MCF 10A (cell line): ENCODE measurements around the gene PPM1L. TPM values are rescaled to one million over a fixed set of nuclear protein-coding genes. Genes with fewer than 3 reads are reported as not detected.
"Not testable (repeated sequence)": the region's sequence is repeated elsewhere in the genome, so short reads cannot be mapped to it uniquely, and the experiment has no call there.

Experiments
- BruUV-seq: library from RNA; stranded (reverse); fragments of 400-500 nt; replicated peaks from 2 replicates; lab custom pipeline; 2021; lab: Mats Ljungman, UMichigan
- CTCF ChIA-PET: fragments of 300-600 bp; sonication (Branson Sonifier 250); formaldehyde crosslinking; extraction: SDS; loops from one replicate; lab custom pipeline; 2021; ENCODE audit warnings: antibody characterized with exemption, inconsistent platforms; lab: Yijun Ruan, JAX
- POLR2A ChIA-PET: fragments of 300-600, 350-650 bp; sonication (Branson Sonifier 250); formaldehyde crosslinking; extraction: SDS; loops from one replicate; lab custom pipeline; 2020; ENCODE audit warnings: antibody characterized with exemption, inconsistent platforms; lab: Yijun Ruan, JAX
- DNase-seq: peaks from one replicate; pipeline ENCODE4 v3.0.0-alpha.2; 2018; ENCODE audit not compliant: unreplicated experiment
- H3K27ac Mint-ChIP-seq: one replicate; pipeline ENCODE4 v1.8.0; 2022; ENCODE audit warnings: mild to moderate bottlenecking, low read depth, mixed read lengths; ENCODE audit not compliant: unreplicated experiment
- H3K27me3 Mint-ChIP-seq: one replicate; pipeline ENCODE4 v1.8.0; 2022; ENCODE audit warnings: mixed read lengths; ENCODE audit not compliant: insufficient read depth, unreplicated experiment
- H3K36me3 Mint-ChIP-seq: one replicate; pipeline ENCODE4 v1.8.0; 2022; ENCODE audit warnings: mild to moderate bottlenecking, moderate library complexity, mixed read lengths; ENCODE audit not compliant: insufficient read depth, unreplicated experiment
- H3K4me1 Mint-ChIP-seq: one replicate; pipeline ENCODE4 v1.8.0; 2022; ENCODE audit warnings: mixed read lengths; ENCODE audit not compliant: insufficient read depth, unreplicated experiment
- H3K4me3 Mint-ChIP-seq: one replicate; pipeline ENCODE4 v1.8.0; 2022; ENCODE audit warnings: mild to moderate bottlenecking, moderate library complexity, mixed read lengths; ENCODE audit not compliant: unreplicated experiment
- H3K9me3 Mint-ChIP-seq: one replicate; pipeline ENCODE4 v1.8.0; 2022; ENCODE audit warnings: mixed read lengths; ENCODE audit not compliant: unreplicated experiment
- intact Hi-C: fragments of 100-400 bp; cut with micrococcal nuclease; formaldehyde crosslinking; loops from 2 replicates; pipeline ENCODE4 v1.14.1; 2022
- total RNA-seq: library from RNA; stranded (reverse); gene quantifications from 2 replicates; pipeline ENCODE4 v1.2.3, GENCODE V29; 2022
- TF ChIP-seq, protein P1 (sequence below): fragments of 200-600 bp; IDR thresholded peaks from one replicate; pipeline ENCODE4 v1.8.0; 2022; ENCODE audit warnings: antibody characterized with exemption, mild to moderate bottlenecking; ENCODE audit not compliant: unreplicated experiment

PPM1L gene
- total RNA-seq, 1 experiment from 2014 or later = 2.1 TPM

DNA sequence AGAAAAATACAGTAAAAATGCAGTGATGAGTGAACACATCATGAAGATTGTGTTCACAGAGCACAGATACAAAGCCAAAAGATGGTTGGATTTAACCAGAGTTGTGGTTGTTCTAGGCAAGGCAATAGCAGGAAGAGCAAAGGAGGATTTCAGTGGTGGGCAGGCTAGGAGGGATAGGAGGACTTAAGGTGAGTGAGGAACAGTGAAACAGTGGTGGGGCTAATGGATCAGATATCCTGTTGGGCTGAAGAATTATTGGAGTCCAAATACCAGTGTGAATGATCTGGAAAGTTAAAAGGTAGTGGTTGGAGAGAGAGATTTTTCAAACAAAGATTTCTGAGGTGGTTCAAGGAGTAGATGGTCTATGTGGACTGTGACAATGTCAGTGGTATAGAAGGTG lies 240.8 kb downstream of the PPM1L start:
- Mint-ChIP-seq H3K9me3 (peaks cover 15% of the 10 kb centered on the region), H3K4me3 (no peak overlapping the region), H3K27ac (no peak overlapping the region), H3K36me3 (no peaks in the 10 kb centered on the region), H3K4me1 (no peaks in the 10 kb centered on the region), H3K27me3 (no peaks in the 10 kb centered on the region)
- DNase-seq = no peak
- TF ChIP-seq, protein P1, sequence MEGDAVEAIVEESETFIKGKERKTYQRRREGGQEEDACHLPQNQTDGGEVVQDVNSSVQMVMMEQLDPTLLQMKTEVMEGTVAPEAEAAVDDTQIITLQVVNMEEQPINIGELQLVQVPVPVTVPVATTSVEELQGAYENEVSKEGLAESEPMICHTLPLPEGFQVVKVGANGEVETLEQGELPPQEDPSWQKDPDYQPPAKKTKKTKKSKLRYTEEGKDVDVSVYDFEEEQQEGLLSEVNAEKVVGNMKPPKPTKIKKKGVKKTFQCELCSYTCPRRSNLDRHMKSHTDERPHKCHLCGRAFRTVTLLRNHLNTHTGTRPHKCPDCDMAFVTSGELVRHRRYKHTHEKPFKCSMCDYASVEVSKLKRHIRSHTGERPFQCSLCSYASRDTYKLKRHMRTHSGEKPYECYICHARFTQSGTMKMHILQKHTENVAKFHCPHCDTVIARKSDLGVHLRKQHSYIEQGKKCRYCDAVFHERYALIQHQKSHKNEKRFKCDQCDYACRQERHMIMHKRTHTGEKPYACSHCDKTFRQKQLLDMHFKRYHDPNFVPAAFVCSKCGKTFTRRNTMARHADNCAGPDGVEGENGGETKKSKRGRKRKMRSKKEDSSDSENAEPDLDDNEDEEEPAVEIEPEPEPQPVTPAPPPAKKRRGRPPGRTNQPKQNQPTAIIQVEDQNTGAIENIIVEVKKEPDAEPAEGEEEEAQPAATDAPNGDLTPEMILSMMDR = no peak
- BruUV-seq = no TSS peak
- POLR2A ChIA-PET = no interaction called here
- intact Hi-C loops = no loop called here
- CTCF ChIA-PET = no interaction called here

DNA sequence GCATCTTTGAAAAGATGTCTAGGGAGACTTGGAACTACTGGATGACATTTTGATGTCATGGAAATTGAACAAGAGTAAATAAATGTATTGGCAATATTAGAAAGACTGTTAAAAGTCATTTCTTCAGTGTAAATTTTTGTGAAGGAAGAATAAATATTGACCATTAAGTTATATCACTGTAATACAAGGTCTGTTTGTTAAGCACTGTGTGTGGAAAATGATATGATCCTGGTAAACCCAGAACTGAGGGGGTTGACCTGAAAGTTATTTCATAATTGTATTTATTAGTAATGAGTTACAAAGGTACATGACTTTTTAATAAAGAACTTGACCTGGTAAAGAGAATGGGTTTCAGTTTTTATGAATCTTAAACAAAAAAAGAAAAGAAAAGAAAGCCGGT lies 242.6 kb downstream of the PPM1L start:
- ChIA-PET POLR2A (no interaction called here), CTCF (no interaction called here)
- Mint-ChIP-seq H3K27me3 (no peaks in the 10 kb centered on the region), H3K4me3 (no peak overlapping the region), H3K9me3 (peaks cover 15% of the 10 kb centered on the region), H3K36me3 (no peaks in the 10 kb centered on the region), H3K27ac (no peak overlapping the region), H3K4me1 (no peaks in the 10 kb centered on the region)
- TF ChIP-seq, protein P1 = no peak
- no peak for DNase-seq
- BruUV-seq = no TSS peak
- intact Hi-C loops = no loop called here

DNA sequence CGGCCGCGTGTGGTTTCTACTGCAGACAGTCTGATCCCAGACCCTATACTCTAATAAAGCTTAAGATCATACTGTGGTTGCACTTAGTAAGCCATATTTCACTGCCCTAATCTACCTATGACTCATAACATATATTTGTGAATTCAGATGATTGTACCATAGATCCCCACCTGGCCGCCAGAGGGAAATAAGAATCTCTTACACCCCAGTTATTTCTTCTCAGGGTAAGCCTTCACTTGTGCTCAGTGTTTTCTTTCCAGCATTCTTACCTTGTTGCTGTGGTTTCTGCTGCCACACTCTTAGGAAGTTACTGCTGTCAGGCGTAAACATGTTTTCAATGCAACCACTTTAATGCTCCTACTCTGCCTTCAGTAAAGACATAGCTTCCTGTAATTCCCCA lies 243.2 kb downstream of the PPM1L start:
- Mint-ChIP-seq H3K4me1 (no peaks in the 10 kb centered on the region), H3K27ac (no peak overlapping the region), H3K27me3 (no peaks in the 10 kb centered on the region), H3K9me3 (peaks cover 15% of the 10 kb centered on the region), H3K4me3 (no peak overlapping the region), H3K36me3 (no peaks in the 10 kb centered on the region)
- intact Hi-C loops = no loop called here
- TF ChIP-seq, protein P1 = no peak
- POLR2A ChIA-PET = no interaction called here
- peak; percentile 24 for DNase-seq
- BruUV-seq = no TSS peak
- CTCF ChIA-PET = interaction anchor here (0.5 kb wide), 1 partner anchor 72 kb away, joined by 4 read pairs; no protein-coding TSS in a partner anchor

DNA sequence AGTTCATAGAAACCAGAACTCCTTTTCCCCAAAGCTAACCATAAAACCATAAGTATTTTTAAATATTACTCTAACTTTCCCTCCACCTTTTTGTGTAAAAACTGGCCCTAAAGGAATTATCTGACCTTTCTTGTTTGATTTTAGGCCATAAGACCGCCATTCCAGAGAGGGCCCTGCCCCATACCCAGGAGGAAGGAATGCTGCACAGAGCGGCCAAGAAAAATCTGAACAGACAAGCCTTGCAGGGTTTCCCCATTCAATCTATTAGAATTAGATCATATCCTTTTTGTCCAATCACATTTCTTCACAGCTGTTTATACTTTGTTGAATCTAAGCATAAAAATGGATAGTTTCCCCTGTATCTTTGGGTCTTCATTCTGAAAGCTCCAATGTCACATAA lies 252.1 kb downstream of the PPM1L start:
- TF ChIP-seq, protein P1 = no peak
- H3K4me3 Mint-ChIP-seq = no peak overlapping the region
- no peaks in the 10 kb centered on the region for H3K27me3 Mint-ChIP-seq
- no peaks in the 10 kb centered on the region for H3K36me3 Mint-ChIP-seq
- H3K27ac Mint-ChIP-seq = no peak overlapping the region
- no peak for DNase-seq
- no peaks in the 10 kb centered on the region for H3K4me1 Mint-ChIP-seq
- ChIA-PET CTCF (no interaction called here), POLR2A (no interaction called here)
- BruUV-seq = no TSS peak
- intact Hi-C loops = no loop called here
- no peaks in the 10 kb centered on the region for H3K9me3 Mint-ChIP-seq

DNA sequence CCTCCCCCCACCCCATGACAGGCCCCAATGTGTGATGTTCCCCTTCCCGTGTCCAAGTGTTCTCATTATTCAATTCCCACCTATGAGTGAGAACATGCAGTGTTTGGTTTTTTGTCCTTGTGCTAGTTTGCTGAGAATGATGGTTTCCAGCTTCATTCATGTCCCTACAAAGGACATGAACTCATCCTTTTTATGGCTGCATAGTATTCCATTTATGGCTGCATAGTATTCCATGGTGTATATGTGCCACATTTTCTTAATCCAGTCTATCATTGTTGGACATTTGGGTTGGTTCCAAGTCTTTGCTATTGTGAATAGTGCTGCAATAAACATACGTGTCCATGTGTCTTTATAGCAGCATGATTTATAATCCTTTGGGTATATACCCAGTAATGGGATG lies 254.1 kb downstream of the PPM1L start:
- DNase-seq, H3K9me3 Mint-ChIP-seq, BruUV-seq, H3K4me1 Mint-ChIP-seq, H3K4me3 Mint-ChIP-seq, CTCF ChIA-PET, H3K36me3 Mint-ChIP-seq, H3K27ac Mint-ChIP-seq, POLR2A ChIA-PET, H3K27me3 Mint-ChIP-seq, intact Hi-C loops: not testable (repeated sequence)
